Measurements from ENCODE around the gene MAPK1IP1L.

- TF ChIP-seq EZH2 (IDR thresholded peaks at IDR 0.05; ENCODE audit: borderline replicate concordance, insufficient read depth, low read depth, low read length, poor library complexity, severe bottlenecking): no peak
- no peak for TF ChIP-seq CTCF (IDR thresholded peaks at IDR 0.05)
Observed at GRCh38 chr14:55117803-55118441, 66.5 kb downstream of the MAPK1IP1L start.
